Activated CD4-positive, CD25-positive, alpha-beta regulatory T cell treated with anti-CD3 and anti-CD28 coated beads, Interleukin-2, amount 50 U/mL, for 72 hours (primary cell): ENCODE results near the gene RBFOX1.

Source experiments
- DNase-seq: peaks from one replicate; pipeline ENCODE4 v3.0.0; 2021

RBFOX1 gene

DNA sequence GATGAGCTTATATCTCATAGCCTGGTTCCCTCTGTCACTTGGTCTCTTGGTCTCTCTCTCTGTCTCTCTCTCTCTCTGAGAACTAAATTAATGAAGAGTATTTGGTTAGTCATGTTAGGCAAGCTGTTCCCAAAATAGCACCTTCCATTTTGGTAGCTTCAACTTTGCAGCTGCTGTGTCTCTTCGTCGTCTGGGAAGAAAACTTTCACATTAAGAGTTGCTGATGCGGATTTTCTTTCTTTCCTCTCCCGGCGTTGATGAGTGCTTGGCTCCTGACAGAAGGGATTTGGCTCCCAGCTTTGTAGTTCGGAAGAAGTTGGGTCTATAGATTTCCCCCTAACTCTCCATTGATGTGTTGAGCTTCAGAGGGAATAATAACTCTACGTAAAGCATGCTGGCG, at the start of gene RBFOX1:
Gene RBFOX1, plus strand, starts transcription at position 235 of the 400 bp plus-strand sequence.
- DNase-seq, result no peak

DNA sequence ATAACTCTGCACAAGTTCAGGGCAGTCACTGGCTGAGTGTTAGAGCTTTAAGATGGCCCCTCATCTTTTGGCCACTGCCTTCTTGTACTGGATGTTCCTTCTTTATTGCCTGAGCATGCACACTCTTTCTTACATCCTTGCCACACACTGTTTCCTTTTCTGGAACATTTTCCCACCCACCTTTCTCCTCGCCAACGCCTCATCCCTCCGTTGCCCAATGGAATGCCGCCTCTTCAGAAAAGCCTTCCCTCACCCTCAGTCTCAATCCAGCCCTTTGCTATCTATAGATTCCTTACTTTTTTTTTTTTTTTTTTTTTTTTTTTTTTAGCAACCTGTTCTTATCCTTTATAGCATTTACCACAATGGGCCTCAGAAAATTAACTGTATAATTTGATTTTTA, 47.9 kb upstream of the RBFOX1 start:
- DNase-seq, result no peak

DNA sequence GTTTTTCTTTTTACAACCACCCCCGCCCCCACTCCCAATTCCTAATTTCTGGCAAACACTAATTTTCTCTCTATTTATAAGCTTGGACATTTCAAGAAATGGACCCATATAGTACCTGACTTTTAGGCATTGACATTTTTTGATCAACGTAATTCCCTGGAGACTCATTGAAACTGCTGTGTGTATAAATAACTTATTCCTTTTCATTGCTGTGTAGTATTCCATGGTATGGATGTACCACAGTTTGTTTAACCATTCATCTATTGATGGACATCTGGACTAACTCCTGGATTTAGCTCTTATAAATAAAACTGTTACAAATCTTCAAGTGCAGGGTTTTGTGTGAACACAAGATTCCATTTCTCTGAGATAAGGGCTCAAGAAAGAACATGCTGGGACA, 47.1 kb upstream of the RBFOX1 start:
- no peak for DNase-seq

DNA sequence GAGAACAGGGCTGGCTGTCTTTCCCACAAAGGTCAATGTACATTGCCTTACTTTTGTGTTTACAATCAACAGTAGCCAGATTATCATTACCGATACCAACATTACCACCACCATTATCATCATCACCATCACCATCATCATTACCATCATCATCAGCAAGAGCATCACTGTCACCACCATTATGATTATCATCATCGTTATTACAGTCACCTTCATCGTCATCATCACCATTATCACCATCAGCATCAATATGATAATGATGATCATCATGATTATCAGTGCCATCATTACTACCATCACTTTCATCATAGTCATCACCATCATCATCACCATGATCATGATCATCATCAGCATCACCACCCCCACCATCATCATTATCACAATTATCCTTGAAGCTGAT, 43.3 kb upstream of the RBFOX1 start:
- no peak for DNase-seq

DNA sequence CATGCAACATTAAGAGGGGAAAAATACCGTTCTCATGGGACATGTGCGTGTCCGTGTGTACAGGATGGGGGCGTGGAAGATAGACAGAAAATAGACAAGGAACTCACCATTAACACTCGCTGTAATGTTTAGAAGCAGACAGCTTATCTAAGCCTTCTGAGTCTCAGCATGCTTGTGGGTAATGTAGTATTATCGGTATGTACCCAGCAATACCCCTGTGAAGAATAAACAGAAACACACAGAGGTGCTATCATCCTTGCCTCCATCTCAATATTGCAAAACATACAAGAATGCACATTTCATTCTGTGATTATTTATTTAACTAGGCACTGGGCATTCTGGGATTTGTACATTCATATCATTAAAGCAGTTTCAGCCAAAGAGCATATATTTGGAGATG, 42.0 kb upstream of the RBFOX1 start:
- no peak for DNase-seq

DNA sequence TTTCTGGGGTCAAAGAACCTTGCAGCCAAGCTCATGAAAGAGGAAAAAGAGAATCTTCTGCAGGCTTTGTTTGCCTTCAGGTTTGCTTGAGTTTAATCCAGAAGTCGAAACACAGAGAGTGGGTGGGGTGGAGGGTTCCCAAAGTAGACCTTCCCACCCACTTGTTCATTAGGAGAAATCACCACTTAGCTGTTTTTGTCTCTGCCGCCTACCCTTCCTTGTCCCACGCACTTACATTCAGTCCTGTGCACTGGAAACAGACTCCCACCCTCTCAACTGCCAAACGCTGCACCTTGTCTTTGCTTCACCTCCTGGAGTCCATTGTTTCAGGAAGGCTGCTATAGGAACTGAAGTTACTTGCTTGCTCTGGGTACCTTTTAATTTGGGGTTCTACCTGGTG, 38.6 kb upstream of the RBFOX1 start:
- no peak for DNase-seq

DNA sequence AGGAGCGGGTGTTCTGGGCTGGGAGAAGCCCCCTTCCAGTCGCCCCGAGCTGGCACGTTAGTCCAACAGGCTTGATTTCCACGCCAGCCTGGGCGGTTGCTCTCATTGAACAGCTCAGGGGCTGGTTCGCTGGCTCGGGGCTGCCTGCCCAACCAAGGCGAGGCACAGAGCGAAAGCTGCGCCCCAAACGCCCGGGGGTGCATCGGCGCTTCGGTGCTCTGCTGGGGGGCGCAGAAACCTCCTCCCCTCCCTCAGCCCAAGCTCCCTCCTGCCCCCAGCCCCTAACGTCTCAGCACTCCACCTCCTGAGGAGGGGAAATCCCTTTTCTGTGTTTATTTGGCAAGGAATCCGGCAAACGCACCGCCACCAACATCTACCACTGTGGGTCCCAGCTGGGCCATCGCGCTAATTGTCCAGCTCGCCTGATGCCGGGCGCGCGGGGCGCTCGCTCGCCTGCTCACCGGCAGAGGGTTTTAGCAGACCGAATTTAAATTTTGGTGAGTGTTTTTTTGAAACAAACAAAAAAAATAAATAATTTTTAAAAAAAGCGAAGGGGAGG, 29.5 kb upstream of the RBFOX1 start:
- DNase-seq, result no peak

DNA sequence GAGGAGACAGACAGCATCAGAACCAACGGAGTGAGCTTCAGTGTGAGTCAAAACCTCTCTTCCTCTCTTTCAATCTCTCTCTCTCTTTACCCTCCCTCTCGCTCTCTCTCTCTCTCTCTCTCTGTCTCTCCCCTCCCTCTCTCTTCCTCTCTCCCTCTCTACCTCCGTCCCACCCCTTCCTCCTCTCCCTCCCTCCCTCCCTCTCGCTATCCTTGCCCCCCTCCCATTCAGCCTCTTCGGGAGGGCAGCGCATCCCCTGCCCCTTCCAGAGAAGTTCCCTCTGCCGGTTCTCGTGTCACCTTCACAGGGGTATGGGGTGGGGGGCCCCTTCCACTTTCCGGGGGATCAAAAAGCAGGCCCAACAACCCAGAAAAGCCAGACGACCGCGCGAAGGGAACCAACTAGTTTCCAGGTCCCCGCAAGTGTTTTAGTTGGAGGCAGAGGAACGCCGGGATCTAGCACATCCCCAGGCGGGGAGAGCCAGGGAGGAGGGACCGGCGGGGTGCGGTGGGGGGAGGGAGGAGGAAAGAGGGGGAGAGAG, 28.9 kb upstream of the RBFOX1 start:
- no peak for DNase-seq

DNA sequence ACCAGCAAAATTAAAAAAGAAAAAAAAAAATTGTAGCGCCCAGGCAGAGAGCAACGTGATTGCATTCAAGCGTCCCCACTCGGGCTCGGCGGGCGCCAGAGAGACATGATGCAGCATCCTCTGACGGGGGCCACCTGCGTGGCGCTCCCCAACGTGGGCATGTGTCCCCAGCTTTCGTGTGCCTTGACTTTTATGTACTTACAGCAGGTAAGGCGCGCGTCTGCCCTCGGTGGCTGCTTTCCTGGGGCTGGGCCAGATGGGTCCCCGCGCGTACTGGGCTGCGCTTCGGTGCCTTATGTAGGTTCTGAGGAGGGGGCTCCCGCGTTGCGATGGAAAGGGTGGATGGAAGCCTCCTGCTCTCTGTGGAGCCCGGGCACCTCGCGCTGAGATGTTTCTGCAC, 28.4 kb upstream of the RBFOX1 start:
- DNase-seq, result no peak

DNA sequence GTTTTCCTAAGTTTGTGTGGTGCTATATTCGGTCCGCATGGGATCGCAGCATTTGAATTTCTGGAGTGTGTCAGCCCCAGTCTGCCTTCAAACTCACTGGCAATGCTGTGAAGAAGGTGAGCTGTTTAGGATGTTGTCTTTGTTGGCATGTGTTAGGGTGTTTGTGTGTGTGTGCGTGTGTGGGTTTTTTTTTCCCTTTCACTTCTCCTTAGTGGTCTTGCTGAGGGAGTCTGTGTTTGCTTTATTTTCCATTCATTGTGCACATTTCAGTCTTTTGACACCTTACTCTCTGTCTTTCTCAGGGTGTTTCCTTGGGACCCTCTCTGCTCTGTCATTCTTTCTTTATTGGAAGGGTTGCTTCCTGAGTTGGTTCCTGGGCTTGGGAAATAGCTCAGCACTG, 27.7 kb upstream of the RBFOX1 start:
- DNase-seq, result no peak

DNA sequence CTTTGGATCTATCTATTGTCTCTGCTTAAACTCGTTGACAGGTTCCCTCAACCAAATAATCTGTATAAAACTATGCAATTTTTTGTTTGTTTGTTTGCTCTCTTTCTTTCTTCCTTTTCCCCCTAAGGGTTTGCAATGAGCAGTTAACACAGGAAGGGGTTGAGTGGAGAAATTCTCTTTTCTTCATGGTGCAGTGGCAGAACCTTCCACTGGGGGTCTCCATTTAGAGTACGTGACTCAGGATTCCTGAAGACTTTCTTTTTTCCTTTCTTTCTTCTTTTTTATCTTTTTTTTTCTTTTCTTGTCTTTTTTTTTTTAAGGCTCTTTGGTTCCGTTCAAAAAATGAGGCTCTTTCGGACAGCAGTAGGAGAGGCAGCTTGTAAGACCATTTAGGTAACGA, 19.5 kb upstream of the RBFOX1 start:
- no peak for DNase-seq

DNA sequence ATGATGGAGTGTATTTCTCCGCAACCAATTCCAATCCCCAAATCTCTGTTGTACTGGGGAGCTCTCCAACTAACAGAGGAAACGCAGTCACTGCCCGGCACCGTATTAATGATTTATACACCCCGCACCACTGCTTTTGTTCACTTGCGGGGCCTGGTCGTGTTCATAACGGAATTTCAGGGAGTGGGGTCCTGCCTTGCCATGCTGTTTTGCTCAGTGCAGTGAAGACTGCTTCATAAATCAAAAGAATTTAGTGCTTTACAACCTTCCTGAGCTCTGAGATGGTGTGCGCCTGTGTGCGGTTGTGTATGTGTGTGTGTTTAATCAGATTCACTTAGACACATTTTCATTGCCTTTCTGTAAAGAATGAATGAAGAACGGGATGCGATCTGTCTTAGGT, 18.5 kb upstream of the RBFOX1 start:
- DNase-seq, result no peak

DNA sequence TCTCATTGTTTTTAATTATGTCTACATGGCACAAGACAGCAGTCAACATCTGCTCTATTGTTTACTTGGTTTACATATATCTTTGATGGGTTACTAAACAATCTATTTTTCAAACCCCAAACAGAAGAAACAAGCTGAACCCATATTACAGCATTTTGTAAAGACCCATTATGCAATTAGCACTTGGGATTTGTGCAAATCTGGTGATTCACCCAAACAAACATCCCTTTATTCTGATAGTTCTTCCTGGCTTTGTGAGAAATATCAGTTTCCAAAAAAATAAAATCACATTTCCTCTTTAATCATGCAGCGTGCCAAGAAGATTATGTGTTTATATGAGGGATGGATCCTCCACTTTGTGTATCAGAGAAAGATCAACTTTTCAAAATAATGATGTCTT, 16.8 kb upstream of the RBFOX1 start:
- DNase-seq, result no peak

DNA sequence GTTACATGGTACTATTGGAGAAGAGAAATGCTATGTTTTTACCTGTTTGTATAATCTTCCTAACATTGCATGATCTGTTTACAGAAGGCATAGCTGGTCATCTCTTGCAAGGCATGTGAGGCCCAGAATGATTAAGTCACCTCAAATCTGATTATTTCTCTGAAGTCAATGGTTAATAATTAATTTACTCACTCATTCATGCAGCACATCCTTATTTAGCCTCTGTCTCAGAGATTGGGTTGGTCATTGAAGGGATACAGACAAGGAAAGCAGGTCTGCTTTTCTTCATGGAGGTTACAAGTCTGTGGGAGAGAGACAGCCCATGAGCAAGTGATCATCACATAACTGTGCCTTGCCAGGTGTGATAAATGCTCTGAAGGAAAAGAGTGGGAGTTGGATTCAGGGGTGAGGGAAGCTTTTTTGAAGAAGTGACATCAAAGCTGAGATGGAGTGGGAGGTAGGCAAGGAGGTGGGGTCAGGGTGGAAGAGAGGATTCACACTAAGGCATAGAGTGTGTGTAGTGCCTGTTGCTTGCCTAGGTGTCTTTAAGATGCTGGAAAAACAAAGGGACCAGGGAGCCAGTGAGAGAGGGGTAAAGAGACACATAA, 16.3 kb upstream of the RBFOX1 start:
- no peak for DNase-seq

DNA sequence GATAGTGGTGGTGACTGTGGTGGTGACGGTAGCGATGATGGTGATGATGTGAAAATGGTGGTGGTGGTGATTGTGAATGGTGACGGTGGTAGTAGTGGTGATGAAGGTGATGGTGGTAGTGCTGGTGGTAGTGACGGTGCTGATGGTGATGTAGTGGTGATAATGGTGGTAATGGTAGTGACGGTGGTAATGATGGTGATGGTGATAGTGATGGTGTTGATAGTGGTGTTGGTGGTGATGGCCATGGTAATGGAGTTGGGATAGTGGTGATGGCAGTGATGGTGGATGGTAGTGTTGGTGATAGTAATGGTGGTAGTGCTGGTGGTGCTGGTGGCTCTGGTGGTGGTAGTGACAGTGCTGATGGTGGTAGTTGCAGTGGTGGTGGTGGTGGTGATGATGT, 14.7 kb upstream of the RBFOX1 start:
- no peak for DNase-seq

DNA sequence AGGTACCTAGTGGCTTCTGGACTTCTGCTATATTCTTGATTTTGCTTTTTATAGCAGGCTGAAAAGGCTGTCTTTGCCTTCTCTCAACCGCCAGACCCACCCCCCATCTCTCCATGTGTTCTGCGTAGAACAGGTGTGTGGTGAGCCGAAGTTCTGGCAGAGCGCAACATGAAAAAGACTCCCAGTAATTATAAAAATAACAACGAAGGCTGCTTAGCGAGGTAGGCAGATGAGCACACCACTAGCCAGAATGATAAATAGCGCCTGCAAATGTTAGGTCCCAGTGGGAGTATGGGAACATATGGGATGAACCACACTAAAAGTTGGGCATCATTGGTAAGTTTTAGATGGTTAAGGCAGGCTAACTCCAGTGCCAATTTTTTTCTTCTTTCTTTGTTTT, 14.0 kb upstream of the RBFOX1 start:
- no peak for DNase-seq

DNA sequence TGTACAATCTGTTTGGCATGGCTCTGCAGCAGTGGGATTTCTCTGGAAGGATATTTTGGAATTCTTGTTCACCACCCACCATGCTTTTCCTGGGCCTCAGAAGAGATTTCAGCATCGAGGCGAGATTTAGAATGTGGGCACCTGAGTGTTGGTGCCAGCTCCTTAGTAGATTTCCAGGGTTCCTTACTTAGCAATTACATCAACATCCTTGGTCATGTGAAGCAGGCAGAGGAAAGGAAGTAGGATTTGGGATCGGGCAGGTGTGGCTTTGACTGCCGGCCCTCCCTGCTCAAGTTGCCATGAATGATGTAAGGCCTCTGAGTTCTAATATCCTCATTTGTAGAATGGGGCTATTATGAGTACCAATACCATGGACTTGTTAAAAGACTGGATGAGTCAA, 13.1 kb upstream of the RBFOX1 start:
- DNase-seq, result no peak

DNA sequence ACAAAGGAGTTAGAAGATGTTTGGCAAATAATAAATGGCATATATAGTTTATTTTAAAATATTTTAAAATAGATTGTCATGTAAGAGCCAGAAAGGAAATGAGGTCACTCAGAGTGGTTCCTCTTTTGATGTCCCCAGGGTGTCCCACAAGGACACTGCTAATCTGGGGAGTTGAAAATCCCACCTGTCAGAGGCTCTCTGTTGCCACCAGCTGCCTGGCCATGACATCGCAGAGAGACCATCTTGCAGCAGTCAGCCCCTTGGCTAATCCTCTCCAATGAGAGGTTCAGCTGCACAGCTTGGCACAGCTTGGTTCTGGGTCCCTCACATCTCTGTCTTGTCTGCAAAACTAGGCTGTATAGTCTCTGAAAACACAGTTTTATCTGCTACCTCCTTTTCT, 11.0 kb upstream of the RBFOX1 start:
- no peak for DNase-seq

DNA sequence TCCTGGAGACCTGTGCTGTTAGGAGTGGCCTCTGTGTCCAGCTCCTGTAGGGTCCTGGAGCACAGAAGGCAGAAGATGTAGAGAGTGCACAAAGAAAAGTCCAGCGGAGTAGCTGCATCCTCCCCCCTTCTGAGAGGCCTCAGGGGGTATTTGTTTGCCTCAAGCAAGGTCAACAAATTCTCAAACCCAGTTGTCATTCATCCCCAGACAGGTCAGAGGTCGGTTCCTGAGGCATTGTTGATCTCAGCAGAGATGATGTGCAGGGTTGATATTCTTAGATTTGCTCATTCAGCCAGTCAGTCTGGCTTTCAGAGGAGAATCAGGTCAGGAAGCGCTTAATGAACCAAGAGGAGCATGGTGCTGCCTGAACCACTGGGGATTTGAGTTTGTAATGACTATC, 8.3 kb upstream of the RBFOX1 start:
- DNase-seq, result no peak

DNA sequence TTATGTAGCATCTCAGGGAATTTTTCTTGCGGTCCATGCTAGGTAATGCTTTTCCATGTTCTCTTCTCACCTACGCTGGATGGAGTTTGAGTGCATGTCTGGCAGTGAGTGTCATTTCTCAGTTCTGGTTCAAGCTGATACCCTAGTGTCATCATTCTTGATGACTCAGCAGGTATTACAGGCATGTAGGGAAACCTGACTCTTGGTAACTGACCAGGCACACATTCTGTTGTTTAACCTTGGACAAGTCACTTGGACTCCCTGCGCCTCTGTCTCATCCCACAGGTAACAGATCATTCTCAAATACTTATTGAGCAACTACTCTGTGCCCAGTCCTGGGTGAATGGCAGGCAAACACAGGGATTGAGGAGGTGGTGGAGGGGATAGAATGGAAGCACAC, 6.8 kb upstream of the RBFOX1 start:
- no peak for DNase-seq

DNA sequence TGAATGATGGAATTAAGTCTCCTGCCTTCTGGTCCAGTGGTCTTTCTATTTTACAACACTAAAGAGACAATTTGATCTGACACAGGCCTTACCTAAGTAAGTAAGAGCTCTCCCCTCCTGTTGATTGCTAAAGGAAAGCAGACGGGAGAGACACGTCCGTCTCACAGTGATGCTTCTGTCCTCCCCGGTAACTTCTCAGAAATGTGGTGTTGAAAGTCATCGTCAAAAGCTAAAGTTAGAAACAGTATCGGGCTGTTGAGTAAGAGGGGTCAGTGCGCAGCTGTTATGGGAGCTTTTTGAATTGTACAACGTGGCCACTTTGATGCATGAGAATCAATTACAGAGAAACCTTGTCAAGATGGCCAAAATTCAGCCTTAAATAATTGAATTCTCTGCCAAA, 1.9 kb upstream of the RBFOX1 start:
- DNase-seq, result no peak

DNA sequence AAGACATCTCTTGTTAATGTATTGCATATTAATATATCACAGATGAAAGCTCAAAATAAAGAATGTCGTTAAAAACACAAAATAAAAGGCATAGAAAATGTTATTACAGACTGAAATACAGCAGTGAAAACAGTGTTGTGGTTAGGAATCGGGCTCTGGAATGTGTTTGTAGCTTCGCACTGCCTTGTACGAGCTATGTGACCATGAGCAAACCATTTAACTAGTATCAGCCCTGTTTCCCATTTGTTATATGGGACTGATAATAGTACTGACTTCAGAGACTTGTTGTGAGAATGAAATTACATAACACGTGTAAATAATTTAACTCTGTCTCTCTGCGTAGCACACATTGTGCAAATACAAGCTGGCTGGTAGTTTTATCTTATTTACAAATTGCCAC, 648 bp upstream of the RBFOX1 start:
- no peak for DNase-seq

DNA sequence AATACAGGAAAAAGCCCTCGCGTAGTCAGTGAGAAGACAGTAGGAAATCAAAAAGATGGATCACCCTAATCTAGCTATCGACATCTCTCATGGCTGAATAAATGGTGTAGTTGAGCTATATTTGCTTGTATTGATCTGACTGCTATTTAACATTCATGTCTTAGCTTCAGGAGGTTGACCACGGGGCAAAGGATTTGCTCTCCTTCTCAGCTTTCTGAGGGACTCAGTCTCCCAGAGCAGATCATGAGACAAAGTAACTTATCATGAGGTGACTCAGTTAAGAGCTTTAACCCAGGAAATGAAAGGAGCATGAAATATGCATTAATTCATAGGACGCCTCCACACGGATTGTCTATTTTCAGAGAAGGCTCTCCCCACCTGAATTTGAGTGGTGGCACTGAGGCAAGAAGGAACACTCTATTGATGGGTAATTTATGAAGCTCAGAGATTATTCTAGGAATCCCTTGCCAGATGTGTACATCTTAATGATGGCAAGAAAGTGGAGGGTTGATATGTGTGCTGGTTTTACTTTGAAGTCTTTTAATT, 608 bp downstream of the RBFOX1 start:
- DNase-seq, result no peak

DNA sequence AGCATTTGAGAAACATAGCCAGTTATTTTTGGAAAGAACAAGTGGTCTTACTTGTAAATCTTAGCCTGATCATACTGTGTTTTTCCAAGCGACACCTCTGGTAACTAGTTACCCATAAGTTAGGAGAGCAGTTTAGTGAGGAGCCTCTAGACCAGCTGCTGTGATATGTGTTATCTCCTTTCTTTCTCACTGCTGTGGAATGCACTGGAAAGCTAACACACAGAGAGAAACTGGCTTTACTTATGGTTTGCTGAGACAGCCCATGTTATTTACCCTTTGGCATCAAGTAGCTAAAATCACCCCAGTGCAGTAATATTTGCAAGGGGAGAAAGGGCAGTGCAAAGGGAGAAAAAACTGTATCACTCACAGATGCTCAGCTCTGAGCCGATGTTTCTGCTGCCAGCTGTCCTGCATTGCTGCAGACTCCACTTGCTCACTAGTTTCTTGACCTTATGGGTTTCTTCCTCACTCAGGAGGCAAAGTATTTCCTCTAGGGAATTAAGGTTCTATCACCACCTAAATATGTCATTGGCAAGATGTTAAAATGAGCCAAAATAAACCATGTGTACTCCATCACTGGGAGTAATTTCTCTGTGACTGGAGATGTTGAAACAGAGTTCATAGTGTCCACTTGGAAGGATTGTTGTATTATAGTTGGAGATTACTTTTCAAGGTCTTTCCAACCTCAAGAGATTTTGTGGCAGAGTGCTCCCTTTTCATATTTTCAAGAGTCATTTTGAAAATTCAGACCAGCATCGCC, 2.3 kb downstream of the RBFOX1 start:
- no peak for DNase-seq
